ENCODE measurements around the gene ATF6.

DNA sequence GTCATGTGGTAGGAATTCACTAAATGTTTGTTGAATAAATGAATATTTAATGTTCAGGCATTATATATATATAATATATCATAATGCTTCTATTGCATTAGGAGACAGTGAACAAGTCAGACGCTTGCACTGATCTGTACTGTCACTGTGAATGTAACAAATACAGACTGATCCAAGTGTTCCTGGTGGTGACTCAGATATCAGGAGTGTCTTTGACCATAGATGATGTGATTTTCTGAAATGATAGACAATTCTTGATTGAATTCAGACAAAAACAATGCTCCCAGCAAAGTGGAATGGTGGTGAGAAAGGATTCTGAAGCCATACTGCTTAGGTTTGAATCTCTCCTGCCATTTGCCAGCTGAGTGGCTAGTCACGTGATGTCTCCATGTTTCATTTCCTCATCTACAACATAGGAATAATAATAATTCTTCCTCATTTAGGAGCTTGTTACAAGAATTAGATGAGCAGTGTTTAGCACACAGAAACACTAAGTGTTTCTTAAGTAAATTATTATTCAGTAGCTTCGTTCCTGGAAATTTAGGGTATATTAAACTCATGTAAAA lies 186.6 kb downstream of the ATF6 start:
- TF ChIP-seq EGR1 (IDR thresholded peaks at IDR 0.05; ENCODE audit: low read depth) (no peak), YY1 (IDR thresholded peaks at IDR 0.05; ENCODE audit: extremely low read depth, insufficient replicate concordance, low read depth, low read length) (no peak), EZH2 (IDR thresholded peaks at IDR 0.05) (no peak), POLR2A (IDR thresholded peaks at IDR 0.05; ENCODE audit: borderline replicate concordance, extremely low read depth, insufficient read depth, insufficient read length) (no peak), SRF (IDR thresholded peaks at IDR 0.05; ENCODE audit: low read depth) (no peak), POLR2AphosphoS5 (IDR thresholded peaks at IDR 0.05; ENCODE audit: low read depth, low read length) (no peak), ZNF274 (IDR thresholded peaks at IDR 0.05; ENCODE audit: low read depth, low read length) (no peak), EZH2phosphoT487 (IDR thresholded peaks at IDR 0.05; ENCODE audit: borderline replicate concordance) (no peak), JUND (IDR thresholded peaks at IDR 0.05) (no peak), RAD21 (IDR thresholded peaks at IDR 0.05; ENCODE audit: low read depth) (no peak)
- TF ChIP-seq, protein P1, sequence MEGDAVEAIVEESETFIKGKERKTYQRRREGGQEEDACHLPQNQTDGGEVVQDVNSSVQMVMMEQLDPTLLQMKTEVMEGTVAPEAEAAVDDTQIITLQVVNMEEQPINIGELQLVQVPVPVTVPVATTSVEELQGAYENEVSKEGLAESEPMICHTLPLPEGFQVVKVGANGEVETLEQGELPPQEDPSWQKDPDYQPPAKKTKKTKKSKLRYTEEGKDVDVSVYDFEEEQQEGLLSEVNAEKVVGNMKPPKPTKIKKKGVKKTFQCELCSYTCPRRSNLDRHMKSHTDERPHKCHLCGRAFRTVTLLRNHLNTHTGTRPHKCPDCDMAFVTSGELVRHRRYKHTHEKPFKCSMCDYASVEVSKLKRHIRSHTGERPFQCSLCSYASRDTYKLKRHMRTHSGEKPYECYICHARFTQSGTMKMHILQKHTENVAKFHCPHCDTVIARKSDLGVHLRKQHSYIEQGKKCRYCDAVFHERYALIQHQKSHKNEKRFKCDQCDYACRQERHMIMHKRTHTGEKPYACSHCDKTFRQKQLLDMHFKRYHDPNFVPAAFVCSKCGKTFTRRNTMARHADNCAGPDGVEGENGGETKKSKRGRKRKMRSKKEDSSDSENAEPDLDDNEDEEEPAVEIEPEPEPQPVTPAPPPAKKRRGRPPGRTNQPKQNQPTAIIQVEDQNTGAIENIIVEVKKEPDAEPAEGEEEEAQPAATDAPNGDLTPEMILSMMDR (IDR thresholded peaks at IDR 0.05 in 2 of 3, conservative IDR thresholded peaks at IDR 0.05 in 1 of 3; ENCODE audit: borderline replicate concordance in 1 of 3, insufficient read depth in 1 of 3, low read depth in 2 of 3, low read length in 2 of 3): no peak
- TF ChIP-seq, protein P2, sequence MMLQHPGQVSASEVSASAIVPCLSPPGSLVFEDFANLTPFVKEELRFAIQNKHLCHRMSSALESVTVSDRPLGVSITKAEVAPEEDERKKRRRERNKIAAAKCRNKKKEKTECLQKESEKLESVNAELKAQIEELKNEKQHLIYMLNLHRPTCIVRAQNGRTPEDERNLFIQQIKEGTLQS (IDR thresholded peaks at IDR 0.05): no peak
- TF ChIP-seq, protein P3, sequence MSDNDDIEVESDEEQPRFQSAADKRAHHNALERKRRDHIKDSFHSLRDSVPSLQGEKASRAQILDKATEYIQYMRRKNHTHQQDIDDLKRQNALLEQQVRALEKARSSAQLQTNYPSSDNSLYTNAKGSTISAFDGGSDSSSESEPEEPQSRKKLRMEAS (IDR thresholded peaks at IDR 0.05): no peak

All from HCT116 (cell line).